ENCODE results near the gene DENND1A.

DNA sequence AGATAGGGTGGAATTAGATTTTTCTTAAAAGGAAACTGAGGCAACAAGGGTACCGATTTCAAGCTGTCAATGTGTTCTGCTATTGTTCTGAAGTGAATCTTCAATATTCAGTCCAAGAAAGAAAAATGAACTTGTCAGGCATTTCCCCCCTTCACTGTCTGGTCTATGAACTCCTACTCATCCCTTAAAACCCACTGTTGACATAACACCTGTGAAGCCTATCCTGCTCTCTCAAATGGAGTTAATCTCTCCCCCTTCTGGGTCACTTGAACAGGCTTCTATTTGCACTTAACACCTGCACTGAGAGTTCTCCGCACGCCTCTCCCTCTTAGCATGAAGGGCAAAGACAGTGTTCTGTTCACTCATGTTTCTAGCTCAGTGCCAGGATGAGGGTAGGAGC lies 429.6 kb downstream of the DENND1A start:
- TF ChIP-seq, protein P1, sequence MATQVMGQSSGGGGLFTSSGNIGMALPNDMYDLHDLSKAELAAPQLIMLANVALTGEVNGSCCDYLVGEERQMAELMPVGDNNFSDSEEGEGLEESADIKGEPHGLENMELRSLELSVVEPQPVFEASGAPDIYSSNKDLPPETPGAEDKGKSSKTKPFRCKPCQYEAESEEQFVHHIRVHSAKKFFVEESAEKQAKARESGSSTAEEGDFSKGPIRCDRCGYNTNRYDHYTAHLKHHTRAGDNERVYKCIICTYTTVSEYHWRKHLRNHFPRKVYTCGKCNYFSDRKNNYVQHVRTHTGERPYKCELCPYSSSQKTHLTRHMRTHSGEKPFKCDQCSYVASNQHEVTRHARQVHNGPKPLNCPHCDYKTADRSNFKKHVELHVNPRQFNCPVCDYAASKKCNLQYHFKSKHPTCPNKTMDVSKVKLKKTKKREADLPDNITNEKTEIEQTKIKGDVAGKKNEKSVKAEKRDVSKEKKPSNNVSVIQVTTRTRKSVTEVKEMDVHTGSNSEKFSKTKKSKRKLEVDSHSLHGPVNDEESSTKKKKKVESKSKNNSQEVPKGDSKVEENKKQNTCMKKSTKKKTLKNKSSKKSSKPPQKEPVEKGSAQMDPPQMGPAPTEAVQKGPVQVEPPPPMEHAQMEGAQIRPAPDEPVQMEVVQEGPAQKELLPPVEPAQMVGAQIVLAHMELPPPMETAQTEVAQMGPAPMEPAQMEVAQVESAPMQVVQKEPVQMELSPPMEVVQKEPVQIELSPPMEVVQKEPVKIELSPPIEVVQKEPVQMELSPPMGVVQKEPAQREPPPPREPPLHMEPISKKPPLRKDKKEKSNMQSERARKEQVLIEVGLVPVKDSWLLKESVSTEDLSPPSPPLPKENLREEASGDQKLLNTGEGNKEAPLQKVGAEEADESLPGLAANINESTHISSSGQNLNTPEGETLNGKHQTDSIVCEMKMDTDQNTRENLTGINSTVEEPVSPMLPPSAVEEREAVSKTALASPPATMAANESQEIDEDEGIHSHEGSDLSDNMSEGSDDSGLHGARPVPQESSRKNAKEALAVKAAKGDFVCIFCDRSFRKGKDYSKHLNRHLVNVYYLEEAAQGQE (IDR thresholded peaks at IDR 0.05; ENCODE audit: insufficient read depth in 1 of 2, low read depth in 2 of 2, low read length in 1 of 2): no peak
- TF ChIP-seq, protein P2, sequence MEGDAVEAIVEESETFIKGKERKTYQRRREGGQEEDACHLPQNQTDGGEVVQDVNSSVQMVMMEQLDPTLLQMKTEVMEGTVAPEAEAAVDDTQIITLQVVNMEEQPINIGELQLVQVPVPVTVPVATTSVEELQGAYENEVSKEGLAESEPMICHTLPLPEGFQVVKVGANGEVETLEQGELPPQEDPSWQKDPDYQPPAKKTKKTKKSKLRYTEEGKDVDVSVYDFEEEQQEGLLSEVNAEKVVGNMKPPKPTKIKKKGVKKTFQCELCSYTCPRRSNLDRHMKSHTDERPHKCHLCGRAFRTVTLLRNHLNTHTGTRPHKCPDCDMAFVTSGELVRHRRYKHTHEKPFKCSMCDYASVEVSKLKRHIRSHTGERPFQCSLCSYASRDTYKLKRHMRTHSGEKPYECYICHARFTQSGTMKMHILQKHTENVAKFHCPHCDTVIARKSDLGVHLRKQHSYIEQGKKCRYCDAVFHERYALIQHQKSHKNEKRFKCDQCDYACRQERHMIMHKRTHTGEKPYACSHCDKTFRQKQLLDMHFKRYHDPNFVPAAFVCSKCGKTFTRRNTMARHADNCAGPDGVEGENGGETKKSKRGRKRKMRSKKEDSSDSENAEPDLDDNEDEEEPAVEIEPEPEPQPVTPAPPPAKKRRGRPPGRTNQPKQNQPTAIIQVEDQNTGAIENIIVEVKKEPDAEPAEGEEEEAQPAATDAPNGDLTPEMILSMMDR (IDR thresholded peaks at IDR 0.05): no peak
- TF ChIP-seq POLR2AphosphoS5 (IDR thresholded peaks at IDR 0.05; ENCODE audit: low read depth, low read length) (no peak), SIN3A (IDR thresholded peaks at IDR 0.05; ENCODE audit: borderline replicate concordance, insufficient read depth, low read depth, low read length) (no peak), TCF7L2 (IDR thresholded peaks at IDR 0.05; ENCODE audit: low read depth, low read length) (no peak)
